OCI-LY1 (cell line): ENCODE results near the gene BAIAP3.

ENCODE experiments used
- H2AFZ ChIP-seq: fragments of 200-600 bp; sonication (generic), shearing (Covaris generic); 2 replicates; pipeline ENCODE4 v1.6.0; 2014; ENCODE audit warnings: antibody characterized with exemption, mild to moderate bottlenecking, low read length
- H3F3A ChIP-seq: fragments of 200-600 bp; sonication (generic), shearing (Covaris generic); 2 replicates; pipeline ENCODE4 v1.6.0; 2014; ENCODE audit warnings: mild to moderate bottlenecking, antibody characterized with exemption, low read length, moderate library complexity; ENCODE audit not compliant: insufficient read depth
- H3K27ac ChIP-seq: fragments of 200-600 bp; sonication (generic); 2 replicates; pipeline ENCODE4 v1.5.1; 2014; ENCODE audit warnings: low read length, mixed run types, mild to moderate bottlenecking, low read depth; ENCODE audit not compliant: poor library complexity, severe bottlenecking
- H3K27me3 ChIP-seq: fragments of 200-600 bp; sonication (generic); 2 replicates; pipeline ENCODE4 v1.6.0; 2014; ENCODE audit warnings: antibody characterized with exemption, mild to moderate bottlenecking, low read length, moderate library complexity; ENCODE audit not compliant: insufficient read depth
- H3K36me3 ChIP-seq: fragments of 200-600 bp; sonication (generic); 2 replicates; pipeline ENCODE4 v1.6.1; 2014; ENCODE audit warnings: mild to moderate bottlenecking, antibody characterized with exemption, low read length, moderate library complexity, mixed read lengths; ENCODE audit not compliant: insufficient read depth
- H3K4me1 ChIP-seq: fragments of 200-600 bp; sonication (generic); 2 replicates; pipeline ENCODE4 v1.5.1; 2014; ENCODE audit warnings: mild to moderate bottlenecking, low read length, moderate library complexity; ENCODE audit not compliant: insufficient read depth, severe bottlenecking
- H3K4me2 ChIP-seq: fragments of 200-600 bp; sonication (generic), shearing (Covaris generic); 2 replicates; pipeline ENCODE4 v1.6.1; 2014; ENCODE audit warnings: low read length
- H3K4me3 ChIP-seq: fragments of 200-600 bp; sonication (generic); 2 replicates; pipeline ENCODE4 v1.5.1; 2014; ENCODE audit warnings: low read length, low read depth, mild to moderate bottlenecking, mixed read lengths; ENCODE audit not compliant: poor library complexity, severe bottlenecking
- H3K79me2 ChIP-seq: fragments of 200-600 bp; shearing (Covaris generic); 2 replicates; pipeline ENCODE4 v1.6.1; 2016; ENCODE audit warnings: mixed run types, low read length, mixed read lengths; ENCODE audit not compliant: insufficient read depth
- H3K9ac ChIP-seq: fragments of 200-600 bp; sonication (generic), shearing (Covaris generic); 2 replicates; pipeline ENCODE4 v1.6.1; 2014; ENCODE audit warnings: mild to moderate bottlenecking, low read length, mixed read lengths
- H3K9me2 ChIP-seq: fragments of 200-600 bp; sonication (generic), shearing (Covaris generic); 2 replicates; pipeline ENCODE4 v1.6.1; 2014; ENCODE audit warnings: low read depth, mild to moderate bottlenecking, low read length, mixed read lengths
- H3K9me3 ChIP-seq: fragments of 200-600 bp; shearing (Covaris generic); 2 replicates; pipeline ENCODE4 v1.6.1; 2014; ENCODE audit warnings: low read length, mixed read lengths
- H4K20me1 ChIP-seq: fragments of 200-600 bp; sonication (generic), shearing (Covaris generic); 2 replicates; pipeline ENCODE4 v1.6.0; 2016; ENCODE audit warnings: mild to moderate bottlenecking, low read length; ENCODE audit not compliant: insufficient read depth
- EZH2 ChIP-seq: fragments of 200-600 bp; sonication (generic), shearing (Covaris generic); IDR thresholded peaks from 2 replicates; pipeline ENCODE4 v1.8.0; 2017; ENCODE audit warnings: borderline replicate concordance, mixed run types, mild to moderate bottlenecking, antibody characterized with exemption, low read length, moderate library complexity, mixed read lengths
- TF ChIP-seq, protein P1 (sequence below): fragments of 200-600 bp; sonication (generic), shearing (Covaris generic); IDR thresholded peaks from 2 replicates; pipeline ENCODE4 v1.5.1; 2017; ENCODE audit warnings: mild to moderate bottlenecking, antibody characterized with exemption, low read length, moderate library complexity, mixed read lengths

The BAIAP3 gene

GRCh38 chr16:1395444-1396031 is 62.1 kb downstream of the BAIAP3 start:
- no peak overlapping the region for H3K27ac ChIP-seq
- H3K79me2 ChIP-seq = no peaks in the 10 kb centered on the region
- no peak overlapping the region for H2AFZ ChIP-seq
- no peaks in the 10 kb centered on the region for H3K27me3 ChIP-seq
- no peak overlapping the region for H3K4me2 ChIP-seq
- TF ChIP-seq, protein P1, sequence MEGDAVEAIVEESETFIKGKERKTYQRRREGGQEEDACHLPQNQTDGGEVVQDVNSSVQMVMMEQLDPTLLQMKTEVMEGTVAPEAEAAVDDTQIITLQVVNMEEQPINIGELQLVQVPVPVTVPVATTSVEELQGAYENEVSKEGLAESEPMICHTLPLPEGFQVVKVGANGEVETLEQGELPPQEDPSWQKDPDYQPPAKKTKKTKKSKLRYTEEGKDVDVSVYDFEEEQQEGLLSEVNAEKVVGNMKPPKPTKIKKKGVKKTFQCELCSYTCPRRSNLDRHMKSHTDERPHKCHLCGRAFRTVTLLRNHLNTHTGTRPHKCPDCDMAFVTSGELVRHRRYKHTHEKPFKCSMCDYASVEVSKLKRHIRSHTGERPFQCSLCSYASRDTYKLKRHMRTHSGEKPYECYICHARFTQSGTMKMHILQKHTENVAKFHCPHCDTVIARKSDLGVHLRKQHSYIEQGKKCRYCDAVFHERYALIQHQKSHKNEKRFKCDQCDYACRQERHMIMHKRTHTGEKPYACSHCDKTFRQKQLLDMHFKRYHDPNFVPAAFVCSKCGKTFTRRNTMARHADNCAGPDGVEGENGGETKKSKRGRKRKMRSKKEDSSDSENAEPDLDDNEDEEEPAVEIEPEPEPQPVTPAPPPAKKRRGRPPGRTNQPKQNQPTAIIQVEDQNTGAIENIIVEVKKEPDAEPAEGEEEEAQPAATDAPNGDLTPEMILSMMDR = no peak
- TF ChIP-seq EZH2 = no peak
- no peaks in the 10 kb centered on the region for H3K9me2 ChIP-seq
- H3K36me3 ChIP-seq = peaks cover 25% of the 10 kb centered on the region; the same call in 1 of the 2 replicates
- H3K9ac ChIP-seq = no peak overlapping the region
- no peak overlapping the region for H3K4me3 ChIP-seq
- H3K9me3 ChIP-seq = no peaks in the 10 kb centered on the region
- H4K20me1 ChIP-seq = no peaks in the 10 kb centered on the region
- no peaks in the 10 kb centered on the region for H3F3A ChIP-seq
- no peaks in the 10 kb centered on the region for H3K4me1 ChIP-seq

DNA sequence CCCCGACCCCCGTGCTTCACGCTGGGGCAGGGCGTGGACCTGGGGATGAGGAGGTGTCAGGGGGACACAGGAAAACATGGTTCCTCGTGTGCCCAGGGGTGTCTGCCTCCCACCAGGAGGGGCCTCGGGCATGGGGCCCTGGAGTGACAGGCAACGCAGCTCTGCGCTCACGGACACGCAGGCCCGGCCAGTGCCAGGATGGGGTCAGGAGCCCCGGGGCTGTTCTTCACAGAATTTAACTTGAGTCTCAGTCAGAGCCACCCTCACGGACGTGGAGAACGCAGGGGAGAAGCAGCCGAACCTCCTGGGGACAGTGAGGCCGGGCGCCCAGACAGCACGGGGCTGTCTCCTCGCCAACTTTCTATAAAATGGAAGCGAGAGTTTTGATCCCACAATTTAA is 64.3 kb downstream of the BAIAP3 start:
- H2AFZ ChIP-seq = no peak overlapping the region
- H3K4me1 ChIP-seq = no peaks in the 10 kb centered on the region
- H3K9me2 ChIP-seq = no peaks in the 10 kb centered on the region
- TF ChIP-seq EZH2 = no peak
- TF ChIP-seq, protein P1 = no peak
- no peak overlapping the region for H3K4me2 ChIP-seq
- no peaks in the 10 kb centered on the region for H3F3A ChIP-seq
- no peaks in the 10 kb centered on the region for H3K27me3 ChIP-seq
- H3K4me3 ChIP-seq = no peak overlapping the region
- H3K79me2 ChIP-seq = no peaks in the 10 kb centered on the region
- H3K27ac ChIP-seq = no peak overlapping the region
- peaks cover 41% of the 10 kb centered on the region for H3K36me3 ChIP-seq
- no peaks in the 10 kb centered on the region for H4K20me1 ChIP-seq
- H3K9me3 ChIP-seq = no peaks in the 10 kb centered on the region
- H3K9ac ChIP-seq = no peak overlapping the region

DNA sequence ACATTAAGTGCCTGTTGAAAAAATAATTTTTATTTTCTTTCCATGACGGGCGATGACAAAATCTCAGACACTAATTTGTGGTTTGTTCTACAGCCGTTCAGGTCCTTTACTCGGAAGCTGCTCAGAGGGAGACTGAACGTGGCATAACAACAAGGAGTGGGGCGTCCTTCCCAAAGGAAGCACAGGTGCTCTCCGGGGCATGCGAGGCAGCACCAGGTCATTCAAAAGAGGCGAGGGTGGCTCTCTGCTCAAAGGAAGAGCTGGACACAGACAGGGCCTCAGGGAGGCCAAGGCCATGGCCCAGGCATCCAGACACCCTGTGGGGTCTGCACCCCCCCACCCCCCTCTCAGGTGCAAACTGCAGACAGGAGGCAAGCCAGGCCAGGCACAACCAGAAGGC is 64.9 kb downstream of the BAIAP3 start:
- Histone ChIP-seq H3K27me3 (no peaks in the 10 kb centered on the region), H3K27ac (no peak overlapping the region), H3K9me3 (no peaks in the 10 kb centered on the region), H3K4me1 (no peaks in the 10 kb centered on the region), H3K4me2 (no peak overlapping the region), H3K9me2 (no peaks in the 10 kb centered on the region), H2AFZ (no peak overlapping the region), H3K4me3 (no peak overlapping the region), H3K79me2 (no peaks in the 10 kb centered on the region), H4K20me1 (no peaks in the 10 kb centered on the region), H3K36me3 (peaks cover 40% of the 10 kb centered on the region), H3F3A (no peaks in the 10 kb centered on the region), H3K9ac (no peak overlapping the region)
- TF ChIP-seq, protein P1 = no peak
- TF ChIP-seq EZH2 = no peak
